Measurements from ENCODE around the gene GSK3B.
"Not testable (repeated sequence)": the region's sequence is repeated elsewhere in the genome, so short reads cannot be mapped to it uniquely, and the experiment has no call there.

Gene GSK3B

DNA sequence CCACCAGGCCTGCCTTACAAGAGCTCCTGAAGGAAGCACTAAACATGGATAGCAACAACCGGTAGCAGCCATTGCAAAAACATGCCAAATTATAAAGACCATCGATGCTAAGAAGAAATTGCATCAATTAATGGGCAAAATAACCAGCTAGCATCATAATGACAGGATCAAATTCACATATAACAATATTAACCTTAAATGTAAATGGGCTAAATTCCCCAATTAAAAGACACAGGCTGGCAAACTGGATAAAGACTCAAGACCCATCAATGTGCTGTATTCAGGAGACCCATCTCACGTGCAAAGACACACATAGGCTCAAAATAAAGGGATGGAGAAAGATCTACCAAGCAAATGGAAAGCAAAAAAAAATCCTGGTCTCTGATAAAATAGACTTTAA lies 88.5 kb downstream of the GSK3B start:
- not testable (repeated sequence) for DNase-seq (ENCODE audit: low spot score)

DNA sequence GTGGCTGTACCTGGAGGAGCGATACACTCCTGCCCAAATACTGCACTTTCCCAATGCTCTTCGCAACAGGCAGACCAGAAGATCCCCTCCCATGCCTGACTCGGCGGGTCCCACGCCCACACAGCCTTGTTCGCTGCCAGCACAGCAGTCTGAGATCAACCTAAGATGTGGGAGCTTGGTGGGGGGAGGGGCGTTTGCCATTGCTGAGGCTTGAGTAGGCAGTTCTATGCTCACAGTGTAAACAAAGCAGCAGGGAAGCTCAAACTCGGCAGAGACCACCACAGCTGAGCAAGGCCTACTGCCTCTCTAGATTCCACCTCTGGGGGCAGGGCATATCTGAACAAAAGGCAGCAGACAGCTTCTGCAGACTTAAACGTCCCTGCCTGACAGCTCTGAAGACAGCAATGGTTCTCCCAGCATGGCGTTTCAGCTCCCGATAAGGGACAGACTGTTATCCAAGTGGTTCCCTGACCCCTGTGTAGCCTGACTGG lies 90.2 kb downstream of the GSK3B start:
- not testable (repeated sequence) for DNase-seq (ENCODE audit: low spot score)

DNA sequence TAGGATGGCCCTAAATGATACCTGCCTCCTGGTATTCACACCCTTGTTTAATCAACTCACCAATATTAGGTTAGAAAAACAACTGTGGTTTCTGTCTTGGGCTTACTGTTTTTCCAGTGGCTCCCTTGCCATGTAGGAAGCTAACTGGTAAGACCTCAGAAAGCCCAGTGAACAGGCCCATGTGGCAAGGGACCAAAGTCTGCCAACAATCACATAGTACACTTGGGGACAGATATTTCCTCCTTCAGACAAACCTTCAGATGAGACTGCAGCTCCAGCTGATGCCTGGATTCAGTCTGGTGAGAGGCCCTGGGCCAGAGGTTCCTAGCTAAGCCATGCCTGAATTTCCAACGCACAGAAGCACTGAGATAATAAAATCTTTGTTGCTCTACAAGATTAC lies 96.1 kb downstream of the GSK3B start:
- DNase-seq (ENCODE audit: low spot score): no peak

DNA sequence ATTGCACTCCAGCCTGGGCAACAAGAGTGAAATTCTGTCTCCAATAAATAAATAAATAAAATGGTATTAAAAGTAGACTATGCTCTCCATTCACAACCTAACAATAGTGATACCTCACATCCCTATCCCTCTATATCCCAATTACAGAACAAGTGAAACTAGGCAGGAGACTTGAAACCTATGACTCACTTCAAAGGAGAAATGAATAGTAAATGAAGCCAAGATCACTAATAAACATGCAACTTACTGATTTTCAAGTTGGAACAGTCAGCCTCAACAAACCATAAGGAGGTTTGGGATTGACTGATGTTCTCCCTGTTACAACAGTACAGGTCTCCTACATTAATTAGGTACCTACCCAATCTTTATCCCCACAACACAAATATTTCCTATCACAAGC lies 103.4 kb downstream of the GSK3B start:
- DNase-seq (ENCODE audit: low spot score): no peak

DNA sequence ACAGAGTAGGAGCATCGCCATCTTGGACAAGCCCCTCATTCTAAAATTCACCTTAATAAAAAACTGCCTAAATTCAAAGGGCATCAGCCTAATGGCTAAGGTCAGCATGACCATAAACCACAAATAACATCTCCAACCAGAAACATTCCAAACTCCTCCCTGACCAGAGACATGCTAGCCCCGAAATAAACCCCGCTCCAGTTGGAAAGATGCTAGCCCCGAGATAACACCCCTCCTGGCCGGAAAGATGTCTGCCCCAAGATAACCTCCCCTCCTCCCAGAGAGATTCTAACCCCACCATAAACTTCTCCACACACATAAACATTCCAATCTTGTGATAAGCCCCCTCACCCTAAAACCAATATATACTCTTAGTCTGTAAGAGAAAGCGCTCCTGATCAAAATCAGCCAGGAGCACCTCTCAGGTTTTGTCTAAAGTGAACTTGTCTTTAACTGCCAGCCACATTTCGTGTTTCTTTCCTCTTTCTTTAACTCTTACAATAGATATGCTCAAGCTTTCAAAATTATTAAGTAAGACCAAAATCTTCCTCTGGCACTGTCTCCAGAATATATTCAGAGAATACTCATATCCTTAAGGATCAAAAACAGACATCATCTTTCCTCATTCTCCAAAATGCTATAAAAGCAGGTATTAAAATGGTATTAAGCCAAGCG lies 104.1 kb downstream of the GSK3B start:
- no peak for DNase-seq (ENCODE audit: low spot score)

DNA sequence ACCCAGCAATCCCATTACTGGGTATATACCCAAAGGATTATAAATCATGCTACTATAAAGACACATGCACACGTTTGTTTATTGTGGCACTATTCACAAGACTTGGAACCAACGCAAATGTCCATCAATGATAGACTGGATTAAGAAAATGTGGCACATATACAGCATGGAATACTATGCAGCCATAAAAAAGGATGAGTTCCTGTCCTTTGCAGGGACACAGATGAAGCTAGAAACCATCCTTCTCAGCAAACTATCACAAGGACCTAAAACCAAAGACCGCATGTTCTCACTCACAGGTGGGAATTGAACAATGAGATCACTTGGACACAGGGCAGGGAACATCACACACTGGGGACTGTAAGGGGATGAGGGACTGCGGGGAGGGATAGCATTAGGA lies 107.4 kb downstream of the GSK3B start:
- DNase-seq (ENCODE audit: low spot score): not testable (repeated sequence)

DNA sequence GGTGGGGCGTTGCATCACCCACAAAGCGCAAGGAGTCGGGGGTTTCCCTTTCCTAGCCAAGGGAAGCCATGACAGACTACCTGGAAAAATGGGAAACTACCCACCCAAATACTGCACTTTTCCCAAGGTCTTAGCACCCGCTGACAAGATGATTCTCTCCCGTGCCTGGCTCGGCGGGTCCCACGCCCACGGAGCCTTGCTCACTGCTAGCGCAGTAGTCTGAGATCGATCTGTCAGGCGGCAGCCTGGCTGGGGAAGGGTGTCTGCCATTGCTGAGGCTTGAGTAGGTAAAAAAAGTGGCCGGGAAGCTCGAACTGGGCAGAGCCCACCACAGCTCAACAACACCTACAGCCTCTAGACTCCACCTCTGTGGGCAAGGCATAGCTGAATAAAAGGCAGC lies 112.9 kb downstream of the GSK3B start:
- DNase-seq (ENCODE audit: low spot score): no peak

DNA sequence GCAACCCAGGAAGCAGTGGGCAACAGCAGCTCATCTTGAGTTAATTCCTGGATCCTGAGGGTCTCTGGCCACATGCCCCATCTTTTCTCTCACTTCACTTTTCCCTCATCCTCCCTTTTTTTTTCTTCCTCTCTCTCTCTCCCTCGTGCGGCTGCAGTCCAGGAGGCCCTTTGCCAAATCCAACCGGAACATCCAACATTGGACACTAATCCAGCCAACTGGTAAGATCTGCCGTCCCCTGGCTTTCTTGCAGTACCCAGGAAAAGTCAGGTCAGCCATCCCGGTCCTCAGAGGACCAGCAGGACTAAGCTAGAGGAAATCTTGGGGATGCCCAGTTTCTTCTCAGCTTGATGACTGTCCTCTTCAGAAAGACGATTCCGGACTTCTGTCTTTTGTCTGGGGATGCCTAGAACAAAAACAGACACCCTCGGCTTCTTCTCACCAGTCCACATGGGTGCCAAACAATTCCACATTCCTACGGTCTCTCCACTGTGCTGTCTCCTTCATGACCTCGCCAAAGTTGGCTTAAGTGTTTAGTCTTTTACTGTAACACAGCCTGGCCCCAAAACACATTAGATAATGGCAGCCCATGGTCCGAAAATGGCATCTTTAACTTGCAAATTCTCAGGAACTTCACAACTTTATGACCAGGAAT lies 115.6 kb downstream of the GSK3B start:
- DNase-seq (ENCODE audit: low spot score): no peak

DNA sequence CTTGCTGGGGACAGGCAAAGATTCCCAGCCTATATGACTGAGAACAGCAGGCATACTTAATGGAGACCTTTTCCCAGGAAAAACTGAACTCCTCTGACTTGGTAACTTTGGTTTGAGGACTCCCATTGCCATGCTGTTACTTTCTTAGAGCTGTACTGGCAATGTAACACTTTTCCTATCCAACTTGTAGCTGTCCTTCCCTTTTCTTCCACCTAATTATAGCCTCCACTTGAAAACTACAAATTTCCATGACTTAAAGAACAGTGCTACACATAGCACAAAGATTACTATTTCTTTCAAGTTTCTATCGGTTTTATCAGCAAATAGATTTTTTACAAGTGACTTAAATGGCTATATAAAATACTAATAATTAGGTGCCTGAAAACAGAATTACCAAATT lies 116.9 kb downstream of the GSK3B start:
- no peak for DNase-seq (ENCODE audit: low spot score)

DNA sequence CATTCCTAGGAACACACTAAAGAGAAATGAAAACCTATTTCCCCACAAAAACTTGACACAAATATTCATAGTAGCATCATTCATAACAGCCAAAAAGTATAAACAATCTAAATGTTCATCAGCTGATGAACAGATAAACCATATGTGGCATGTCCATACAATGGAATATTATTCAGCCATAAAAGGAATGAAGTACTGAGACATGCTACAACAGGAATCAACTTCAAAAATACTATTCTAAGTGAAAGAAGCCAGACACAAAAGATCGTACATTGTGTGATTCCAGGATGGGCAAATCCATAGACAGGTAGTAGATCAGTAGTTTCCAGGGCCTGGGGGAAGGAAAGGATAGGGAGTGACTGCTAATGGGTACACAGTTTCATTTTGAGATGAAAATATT lies 118.0 kb downstream of the GSK3B start:
- DNase-seq (ENCODE audit: low spot score): no peak

DNA sequence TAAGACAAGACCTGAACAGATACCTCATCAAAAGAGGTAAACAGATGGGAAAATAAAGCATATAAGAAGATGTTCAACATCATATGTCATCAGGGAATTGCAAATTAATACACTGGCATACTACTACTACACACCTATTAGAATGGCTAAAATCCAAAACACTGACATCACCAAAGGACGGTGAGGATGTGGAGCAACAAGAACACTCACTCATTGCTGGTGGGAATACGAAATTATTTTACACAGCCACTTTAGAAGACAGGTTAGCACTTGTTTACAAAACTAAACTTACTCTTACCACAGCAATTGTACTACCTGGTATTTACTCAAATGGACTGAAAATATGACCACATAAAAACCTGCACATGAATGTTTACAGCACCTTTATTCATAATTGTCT lies 119.6 kb downstream of the GSK3B start:
- DNase-seq (ENCODE audit: low spot score): no peak

DNA sequence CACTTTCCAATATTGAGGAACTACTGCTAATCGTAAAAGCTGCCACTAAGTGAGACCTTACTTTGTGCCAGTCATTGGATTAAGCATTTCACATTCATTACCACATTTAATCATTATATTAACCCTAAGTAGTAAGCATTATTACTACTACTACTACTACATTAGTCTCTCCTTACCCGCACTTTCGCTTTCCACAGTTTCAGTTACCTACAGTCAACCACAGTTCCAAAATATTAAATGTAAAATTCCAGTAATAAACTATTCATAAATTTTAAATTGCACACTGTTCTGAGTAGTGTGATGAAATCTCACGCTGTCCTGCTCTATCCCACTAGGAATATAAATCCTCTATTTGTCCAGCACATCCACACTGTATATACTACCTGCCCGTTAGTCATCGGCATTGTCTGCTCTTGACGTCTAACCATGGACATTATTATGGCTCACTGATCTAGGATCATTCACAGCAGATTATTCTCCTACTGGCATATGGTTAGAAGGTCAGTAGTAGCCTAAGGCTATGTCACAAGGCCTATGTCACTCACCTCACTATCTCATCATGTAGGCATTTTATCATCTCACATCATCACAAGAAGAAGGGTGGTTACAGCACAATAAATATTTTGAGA lies 121.1 kb downstream of the GSK3B start:
- DNase-seq (ENCODE audit: low spot score): no peak

DNA sequence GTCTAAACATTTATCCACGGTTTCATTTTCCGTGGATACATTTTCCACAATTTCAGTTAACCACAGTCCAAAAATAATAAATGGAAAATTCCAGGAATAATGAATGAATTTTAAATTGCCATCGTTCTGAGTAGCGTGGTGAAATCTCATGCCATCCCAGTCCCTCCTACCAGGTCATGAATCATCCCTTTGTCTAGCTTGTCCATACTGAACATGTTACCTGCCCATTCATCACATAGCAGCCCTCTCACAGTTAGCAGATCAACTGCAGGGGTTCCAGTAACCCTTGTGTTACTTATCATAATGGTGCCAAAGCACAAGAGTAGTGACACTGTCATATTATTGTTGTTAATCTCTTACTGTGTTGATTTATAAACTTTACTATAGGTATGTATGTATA lies 124.5 kb downstream of the GSK3B start:
- DNase-seq (ENCODE audit: low spot score): no peak

DNA sequence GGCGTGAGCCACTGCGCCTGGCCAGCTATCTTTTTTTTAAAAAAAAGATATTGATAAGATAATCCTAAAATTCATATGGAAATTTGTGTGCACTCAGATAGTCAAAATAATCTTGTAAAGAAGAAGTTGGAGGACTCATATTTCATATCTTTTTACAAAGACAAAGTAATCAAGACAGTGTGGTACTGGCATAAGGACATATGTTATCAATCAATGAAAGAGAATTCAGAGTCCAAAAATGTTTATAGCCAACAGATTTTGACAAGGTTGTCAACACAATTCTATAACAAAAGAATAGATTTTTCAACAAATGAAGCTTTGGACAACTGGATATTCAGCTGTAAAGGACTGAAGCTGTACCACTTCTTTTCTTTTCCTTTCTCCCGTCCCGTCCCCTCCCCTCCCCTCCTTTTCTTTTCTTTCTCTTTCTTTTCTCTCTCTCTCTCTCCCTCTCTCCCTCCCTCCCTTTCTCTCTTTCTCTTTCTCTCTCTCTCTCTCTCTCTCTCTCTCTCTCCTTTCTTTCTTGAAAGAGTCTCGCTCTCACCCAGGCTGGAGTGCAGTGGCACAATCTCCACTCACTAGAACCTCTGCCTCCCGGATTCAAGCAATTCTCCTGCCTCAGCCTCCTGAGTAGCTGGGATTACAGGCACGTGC lies 126.8 kb downstream of the GSK3B start:
- DNase-seq (ENCODE audit: low spot score): no peak

DNA sequence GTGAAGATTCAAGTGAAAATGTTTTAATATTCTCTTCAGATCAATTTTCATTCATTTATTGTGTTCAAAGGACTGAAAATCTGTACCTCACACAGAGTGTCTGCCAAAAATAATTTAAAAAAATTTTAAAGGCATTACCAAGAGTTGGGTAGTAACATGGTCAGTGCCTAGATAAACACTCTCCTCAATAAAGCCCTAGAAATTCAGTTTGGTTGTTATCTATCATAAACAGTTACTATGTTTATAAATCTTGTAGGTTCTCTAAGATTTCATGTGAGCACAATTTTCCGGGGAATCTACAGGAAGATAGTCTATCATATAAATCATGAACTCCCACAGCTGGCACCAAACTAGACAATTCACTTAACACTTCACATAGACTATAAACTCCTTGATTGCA lies 128.6 kb downstream of the GSK3B start:
- no peak for DNase-seq (ENCODE audit: low spot score)

DNA sequence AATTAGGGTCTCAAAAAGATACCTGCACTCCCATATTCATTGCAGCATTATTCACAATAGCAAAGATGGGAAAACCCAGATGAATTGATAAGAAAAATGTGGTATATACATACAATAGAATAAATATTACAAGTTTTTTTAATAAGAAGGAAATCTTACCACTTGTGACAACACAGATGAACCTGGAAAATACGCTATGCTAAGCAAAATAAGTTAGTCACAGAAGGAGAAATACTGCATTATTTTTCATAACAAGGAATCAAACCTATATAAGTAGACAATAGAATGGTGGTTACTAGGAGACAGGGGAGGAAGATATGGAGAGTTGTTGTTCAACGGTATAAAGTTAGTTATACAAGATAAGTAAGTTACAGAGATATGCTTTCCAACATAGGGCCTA lies 130.0 kb downstream of the GSK3B start:
- DNase-seq (ENCODE audit: low spot score): no peak

DNA sequence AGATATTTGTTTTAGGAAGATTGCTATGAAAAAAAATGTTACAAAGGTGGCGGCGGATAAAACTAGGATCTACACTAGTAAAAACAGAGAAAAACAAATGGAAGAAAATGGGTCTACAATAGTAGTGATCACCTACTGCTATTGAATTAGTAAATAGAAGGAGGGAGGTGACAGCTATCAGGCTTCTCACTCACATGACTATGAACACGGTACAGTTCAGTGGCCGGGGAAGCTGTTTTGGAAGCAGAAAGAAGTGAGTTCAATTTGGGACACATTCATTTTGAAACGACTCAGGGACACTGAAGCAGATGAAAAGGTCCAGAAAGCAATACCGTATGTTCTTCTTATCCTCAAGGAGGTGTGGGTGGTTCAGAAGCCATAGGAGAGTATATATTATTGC lies 138.3 kb downstream of the GSK3B start:
- DNase-seq (ENCODE audit: low spot score): no peak

DNA sequence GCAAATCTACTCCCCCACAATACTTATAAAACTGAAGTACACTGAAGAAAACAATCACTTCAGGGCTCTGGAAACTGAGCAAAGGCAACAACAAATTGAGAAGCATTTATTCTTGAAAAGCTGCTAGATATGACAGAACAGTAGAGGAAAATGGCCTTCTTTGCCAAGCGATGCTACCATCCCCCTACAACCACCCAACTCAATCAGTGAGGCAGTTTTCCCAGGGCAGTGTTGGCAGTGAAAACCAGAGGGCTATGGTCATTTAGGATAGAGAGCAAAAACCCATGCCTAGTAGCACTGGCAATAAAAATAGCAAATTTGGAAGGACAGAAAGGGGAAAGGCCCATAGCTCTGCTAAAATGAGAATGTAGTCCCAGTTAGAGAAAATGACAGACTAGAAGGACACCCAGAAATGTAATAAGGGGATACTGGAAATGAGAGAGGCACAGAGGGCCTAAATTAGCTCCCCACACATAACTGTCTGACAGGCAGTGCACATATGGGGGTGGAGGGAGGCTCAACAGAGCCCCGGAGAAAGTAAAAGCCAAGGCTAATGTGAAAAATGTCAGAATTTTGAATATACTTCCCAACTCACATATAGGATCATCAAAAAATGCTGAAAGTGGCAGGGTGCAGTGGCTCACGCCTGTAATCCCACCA lies 143.5 kb downstream of the GSK3B start:
- peak; percentile 7 for DNase-seq (ENCODE audit: low spot score)

DNA sequence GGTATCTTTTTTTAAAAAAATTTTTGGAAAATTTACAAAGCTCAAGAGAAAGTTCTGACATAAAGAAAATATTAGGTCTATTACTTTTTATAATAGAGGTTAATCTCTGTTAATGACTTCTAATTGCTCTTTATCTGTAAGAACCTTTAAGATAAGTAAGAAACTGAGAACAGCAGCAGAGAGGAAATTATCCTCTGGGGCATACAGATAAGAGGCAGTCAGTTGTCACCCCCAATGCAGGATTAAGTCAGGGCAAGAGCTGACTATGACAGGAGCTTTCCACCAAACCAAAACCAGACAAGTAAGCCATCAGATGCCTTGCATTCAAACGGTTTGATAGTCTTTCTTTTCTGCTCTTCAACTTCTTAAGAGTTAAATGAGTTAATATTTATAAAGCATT lies 149.0 kb downstream of the GSK3B start:
- no peak for DNase-seq (ENCODE audit: low spot score)

DNA sequence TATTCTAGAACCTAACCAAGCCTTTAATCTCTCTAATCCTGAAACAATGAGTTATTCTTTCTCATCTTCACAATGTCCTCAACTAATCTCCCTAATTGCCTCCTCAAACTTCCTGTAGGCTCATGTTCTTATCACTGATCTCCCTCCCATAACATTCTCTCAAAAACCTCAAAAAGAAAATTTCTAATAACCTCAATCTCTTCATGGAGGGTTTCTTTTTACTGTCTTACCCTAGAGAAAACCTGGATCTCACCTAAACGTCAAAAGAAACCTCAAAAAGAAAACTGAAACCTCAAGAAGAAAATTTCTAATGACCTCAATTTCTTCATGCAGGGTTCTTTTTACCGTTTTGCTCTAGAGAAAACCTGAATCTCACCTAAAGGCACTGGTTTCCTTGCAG lies 150.2 kb downstream of the GSK3B start:
- DNase-seq (ENCODE audit: low spot score): no peak

DNA sequence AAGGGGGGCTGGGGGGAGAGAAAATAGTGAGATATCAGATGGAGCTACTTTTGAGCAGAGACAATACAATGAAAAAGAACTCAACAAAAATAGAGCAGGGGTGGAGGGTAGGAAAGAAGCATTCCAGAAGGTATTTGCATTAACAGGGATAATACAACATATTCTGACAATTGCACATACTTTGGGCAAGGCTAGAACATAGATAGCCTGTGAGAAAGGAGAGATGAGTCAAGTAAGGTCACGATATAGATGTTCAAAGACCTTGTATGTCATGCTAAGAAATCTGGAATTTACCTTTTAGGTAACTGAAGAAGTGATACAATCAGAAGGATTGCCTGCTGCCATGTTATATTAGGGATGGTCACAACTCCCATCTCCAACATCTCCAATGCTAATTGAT lies 155.2 kb downstream of the GSK3B start:
- DNase-seq (ENCODE audit: low spot score): no peak

DNA sequence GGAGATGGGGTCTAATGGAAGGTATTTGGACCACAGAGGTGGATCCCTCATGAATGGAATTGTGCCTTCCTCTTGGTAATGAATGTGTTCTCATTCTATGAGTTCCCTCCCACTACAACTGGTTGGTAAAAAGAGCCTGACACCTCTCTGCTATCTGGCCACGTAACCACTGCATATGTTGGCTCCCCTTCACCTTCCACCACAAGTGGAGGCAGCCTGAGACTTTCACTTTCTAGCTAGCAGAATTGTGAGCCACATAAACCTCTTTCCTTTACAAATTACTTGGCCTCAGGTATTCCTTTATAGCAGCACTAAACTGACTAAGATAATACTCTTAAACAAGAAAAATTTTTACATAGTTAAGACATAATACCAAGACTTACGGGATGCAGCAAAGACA lies 157.0 kb downstream of the GSK3B start:
- DNase-seq (ENCODE audit: low spot score): no peak

Data from Ammon's horn (tissue), 1 donor.